Activated T-helper 17 cell treated with anti-CD3 and anti-CD28 coated beads, Interleukin-2, amount 50 U/mL, for 72 hours (primary cell): Measurements from ENCODE around the gene MCCC2. TPM values are rescaled to one million over a fixed set of nuclear protein-coding genes. Genes with fewer than 3 reads are reported as not detected.
"Not testable (repeated sequence)": the region's sequence is repeated elsewhere in the genome, so short reads cannot be mapped to it uniquely, and the experiment has no call there.

ENCODE experiments used
- ATAC-seq: fragments of 150-1000 bp; cut with Tn5 transposase; replicated peaks from 2 replicates; pipeline ENCODE4 v1.10.0; 2021; ENCODE audit warnings: mild to moderate bottlenecking, moderate library complexity
- H3K27ac Mint-ChIP-seq: one replicate; pipeline ENCODE4 v1.8.0; 2022; ENCODE audit warnings: mixed read lengths
- H3K27me3 Mint-ChIP-seq: one replicate; pipeline ENCODE4 v1.8.0; 2022; ENCODE audit warnings: mixed read lengths
- H3K36me3 Mint-ChIP-seq: one replicate; pipeline ENCODE4 v1.8.0; 2022; ENCODE audit warnings: low read depth, mild to moderate bottlenecking, mixed read lengths
- H3K4me1 Mint-ChIP-seq: one replicate; pipeline ENCODE4 v1.8.0; 2022; ENCODE audit warnings: mixed read lengths
- H3K4me3 Mint-ChIP-seq: one replicate; pipeline ENCODE4 v1.8.0; 2022; ENCODE audit warnings: mild to moderate bottlenecking, mixed read lengths
- H3K9me3 Mint-ChIP-seq: one replicate; pipeline ENCODE4 v1.8.0; 2022; ENCODE audit warnings: mixed read lengths
- total RNA-seq, 2 donors: library from RNA; stranded (reverse); gene quantifications; one replicate each; pipeline ENCODE4 v1.2.3, GENCODE V29; 2022

The MCCC2 gene
- total RNA-seq, 2 donors from 2014 or later = 41.0 to 72.5 TPM

DNA sequence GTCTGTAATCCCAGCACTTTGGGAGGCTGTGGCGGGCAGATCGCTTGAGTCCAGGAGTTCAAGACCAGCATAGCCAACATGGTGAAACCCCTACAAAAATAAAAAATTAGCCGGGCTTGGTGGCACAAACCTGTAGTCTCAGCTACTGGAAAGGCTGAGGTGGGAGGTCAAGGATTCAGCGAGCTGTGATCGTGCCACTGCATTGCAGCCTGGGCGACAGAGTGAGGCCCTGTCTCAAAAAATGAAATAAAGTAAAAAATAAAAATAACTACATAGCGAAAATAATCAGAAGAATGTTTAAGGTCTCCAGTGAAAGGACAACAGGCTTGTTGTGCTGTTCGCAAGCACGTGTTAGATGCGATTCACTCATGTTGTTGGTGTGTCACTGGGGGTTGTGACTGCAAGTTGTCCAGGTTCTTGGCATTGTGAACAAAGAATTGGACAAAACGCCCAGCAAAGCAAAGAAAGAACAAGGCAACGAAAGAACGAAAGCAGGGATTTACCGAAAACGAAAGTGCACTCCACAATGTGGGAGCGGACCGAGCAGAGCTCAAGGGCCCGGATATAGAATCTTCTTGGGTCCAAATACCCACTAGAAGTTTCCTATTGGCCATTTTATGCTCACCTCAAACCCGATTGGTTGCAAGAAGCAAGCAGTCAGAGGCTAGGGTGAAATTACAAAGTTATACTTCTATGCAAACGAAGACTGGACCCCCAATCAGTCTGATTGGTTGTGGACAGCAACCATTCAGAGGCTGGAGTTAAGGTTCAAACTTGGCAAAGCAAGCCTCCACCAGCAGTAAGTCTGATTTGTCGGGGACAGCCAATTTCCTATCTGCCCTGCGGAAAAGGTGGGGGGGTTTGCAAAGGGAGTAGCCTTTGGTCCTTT, 844 bp upstream of the MCCC2 start:
- no peak for ATAC-seq
- Mint-ChIP-seq H3K4me3 (peak overlapping the region; percentile 96), H3K4me1 (peaks cover 26% of the 10 kb centered on the region), H3K27ac (peak overlapping the region; percentile 98), H3K36me3 (peaks cover 8% of the 10 kb centered on the region), H3K9me3 (no peaks in the 10 kb centered on the region), H3K27me3 (no peaks in the 10 kb centered on the region)

DNA sequence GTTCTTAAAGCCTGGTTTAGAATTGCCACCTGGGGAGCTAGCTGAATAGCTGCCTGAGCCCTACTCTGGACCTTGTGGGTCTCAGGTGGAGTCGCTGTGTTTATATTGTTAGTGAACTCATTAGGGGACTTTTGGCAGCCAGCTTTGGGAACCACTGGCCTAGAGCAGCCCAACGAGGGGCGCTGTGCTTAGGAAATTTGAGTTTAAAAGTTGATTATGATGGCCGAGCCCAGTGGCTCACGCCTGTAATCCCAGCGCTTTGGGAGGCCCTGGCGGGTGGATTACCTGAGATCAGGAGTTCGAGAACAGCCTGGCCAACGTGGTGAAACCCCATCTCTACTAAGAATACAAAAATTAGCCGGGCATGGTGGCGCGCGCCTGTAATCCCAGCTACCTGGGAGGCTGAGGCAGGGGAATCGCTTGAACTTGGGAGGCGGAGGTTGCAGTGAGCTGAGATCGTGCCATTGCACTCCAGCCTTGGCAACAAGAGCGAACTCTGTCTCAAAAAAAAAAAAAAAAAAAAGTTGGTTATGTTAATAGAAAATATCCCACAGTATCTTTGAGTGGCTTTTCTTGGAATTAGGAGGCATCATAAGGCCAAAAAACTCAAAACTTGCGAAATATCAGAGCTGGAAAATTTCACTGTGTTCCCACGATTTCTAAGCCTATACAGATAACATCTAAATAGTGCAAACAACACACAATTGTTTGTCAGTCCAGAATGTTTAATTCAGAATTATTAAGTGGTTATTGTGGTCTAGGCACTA, 809 bp downstream of the MCCC2 start:
- Mint-ChIP-seq H3K9me3 (no peaks in the 10 kb centered on the region), H3K36me3 (peaks cover 14% of the 10 kb centered on the region), H3K27me3 (no peaks in the 10 kb centered on the region), H3K4me1 (peaks cover 26% of the 10 kb centered on the region), H3K4me3 (peak overlapping the region; percentile 96), H3K27ac (peak overlapping the region; percentile 98)
- ATAC-seq = peak; percentile 13

DNA sequence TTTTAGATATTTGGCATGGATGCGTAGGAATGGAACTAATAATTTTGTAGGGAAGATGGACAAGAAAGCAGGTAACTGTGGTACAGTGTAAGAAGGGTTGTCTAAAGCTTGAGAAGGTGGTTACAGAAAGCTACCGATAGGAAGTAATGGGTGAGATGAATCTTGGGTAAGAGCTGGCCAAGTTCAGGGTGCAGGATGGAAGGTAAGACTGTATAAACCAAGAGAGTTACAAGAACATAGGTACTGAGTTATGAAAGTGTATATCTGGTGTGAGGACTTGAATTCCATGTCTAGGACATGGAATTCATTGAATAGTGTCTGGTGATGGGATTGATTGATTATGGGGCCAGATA, 1.4 kb downstream of the MCCC2 start:
- Mint-ChIP-seq H3K4me1 (peaks cover 26% of the 10 kb centered on the region), H3K4me3 (peak overlapping the region; percentile 96), H3K9me3 (no peaks in the 10 kb centered on the region), H3K27me3 (no peaks in the 10 kb centered on the region), H3K36me3 (peaks cover 14% of the 10 kb centered on the region), H3K27ac (peak overlapping the region; percentile 98)
- ATAC-seq = no peak

DNA sequence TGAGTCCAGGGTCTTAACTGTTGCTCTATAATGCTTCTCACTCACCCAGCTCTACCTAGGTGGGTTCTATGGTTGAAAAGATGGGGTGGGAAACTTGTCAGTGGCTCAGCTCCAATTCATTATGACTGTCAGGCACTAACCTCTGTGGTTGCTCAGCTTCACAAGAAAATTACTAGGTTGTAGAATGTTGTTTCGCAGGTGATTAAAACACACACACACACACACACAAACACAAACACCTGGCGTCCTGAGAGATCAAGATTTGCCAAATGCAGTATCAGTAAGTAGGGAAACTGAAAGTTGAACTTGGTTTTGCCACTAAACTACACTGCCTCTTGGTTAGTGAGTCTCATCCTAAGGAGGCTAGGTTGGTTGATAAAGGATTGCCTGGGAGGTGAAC, 2.8 kb downstream of the MCCC2 start:
- peak; percentile 8 for ATAC-seq
- H3K27me3 Mint-ChIP-seq = no peaks in the 10 kb centered on the region
- peak overlapping the region; percentile 58 for H3K27ac Mint-ChIP-seq
- peak overlapping the region; percentile 96 for H3K4me3 Mint-ChIP-seq
- peaks cover 25% of the 10 kb centered on the region for H3K36me3 Mint-ChIP-seq
- no peaks in the 10 kb centered on the region for H3K9me3 Mint-ChIP-seq
- peaks cover 26% of the 10 kb centered on the region for H3K4me1 Mint-ChIP-seq

DNA sequence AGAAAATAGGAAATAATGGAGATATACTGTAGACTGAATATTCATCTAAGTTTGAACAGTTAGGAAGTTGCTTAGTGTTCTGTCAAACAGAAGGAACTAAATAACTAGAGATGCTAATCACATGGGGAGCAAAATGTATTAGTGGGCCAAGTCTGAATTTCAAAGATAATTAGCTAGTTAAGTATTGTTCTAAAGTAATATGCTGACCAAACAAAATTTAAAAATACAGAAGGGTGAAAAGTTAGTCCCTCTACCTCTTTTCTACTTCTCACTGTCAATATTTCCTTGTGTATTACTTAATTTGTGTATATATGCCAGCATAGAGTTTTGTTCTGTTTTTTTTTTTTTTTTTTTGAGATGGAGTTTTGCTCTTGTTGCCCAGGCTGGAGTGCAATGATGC, 4.0 kb downstream of the MCCC2 start:
- Mint-ChIP-seq H3K4me1 (peaks cover 20% of the 10 kb centered on the region), H3K27ac (no peak overlapping the region), H3K27me3 (no peaks in the 10 kb centered on the region), H3K4me3 (peak overlapping the region; percentile 96), H3K36me3 (peaks cover 37% of the 10 kb centered on the region), H3K9me3 (no peaks in the 10 kb centered on the region)
- no peak for ATAC-seq

DNA sequence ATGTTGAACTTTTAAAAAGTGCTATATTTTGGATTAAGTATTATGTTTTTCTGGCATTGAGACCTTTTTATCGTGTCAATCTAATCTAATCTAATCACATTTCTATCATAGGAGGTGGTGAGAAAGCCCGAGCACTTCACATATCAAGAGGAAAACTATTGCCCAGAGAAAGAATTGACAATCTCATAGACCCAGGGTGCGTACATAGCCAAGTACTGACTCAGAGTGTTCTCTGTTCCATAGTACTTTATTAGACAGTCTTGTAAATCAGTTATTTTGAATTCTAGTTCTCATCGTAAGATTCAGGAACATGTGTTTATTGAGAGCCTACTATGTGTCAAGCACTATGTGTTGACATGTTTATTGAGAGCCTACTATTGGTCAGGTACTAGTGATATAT, 9.0 kb downstream of the MCCC2 start:
- no peak for ATAC-seq
- H3K4me3 Mint-ChIP-seq = no peak overlapping the region
- peak overlapping the region; percentile 2 for H3K27ac Mint-ChIP-seq
- H3K4me1 Mint-ChIP-seq = peaks cover 6% of the 10 kb centered on the region
- H3K27me3 Mint-ChIP-seq = no peaks in the 10 kb centered on the region
- no peaks in the 10 kb centered on the region for H3K9me3 Mint-ChIP-seq
- peaks cover 77% of the 10 kb centered on the region for H3K36me3 Mint-ChIP-seq

- no peak for ATAC-seq
- Mint-ChIP-seq H3K4me3 (no peak overlapping the region), H3K4me1 (peaks cover 12% of the 10 kb centered on the region), H3K36me3 (peaks cover 85% of the 10 kb centered on the region), H3K27ac (peak overlapping the region; percentile 2), H3K27me3 (no peaks in the 10 kb centered on the region), H3K9me3 (no peaks in the 10 kb centered on the region)
Measured at GRCh38 chr5:71597001-71597400, 9.9 kb downstream of the MCCC2 start.

DNA sequence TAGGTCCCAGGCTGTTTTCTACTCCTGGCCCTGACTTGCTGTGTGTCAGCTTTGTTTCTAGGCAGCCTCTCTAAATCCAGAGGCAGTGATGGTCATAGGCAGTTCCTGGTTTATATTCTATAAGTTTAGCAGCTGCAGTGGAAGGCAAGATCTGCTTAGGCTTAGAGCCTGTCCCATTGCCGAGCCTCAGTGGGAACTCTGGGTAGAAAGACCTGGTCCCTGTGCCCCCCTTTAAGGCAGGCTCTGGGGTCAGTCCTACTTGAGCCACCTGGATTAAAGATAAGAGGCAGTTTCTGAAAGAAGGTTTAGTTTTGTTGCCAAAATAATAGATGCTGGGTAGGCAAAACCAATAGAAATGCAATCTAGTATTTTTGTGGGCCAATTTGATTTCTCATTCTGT, 13.6 kb downstream of the MCCC2 start:
- Mint-ChIP-seq H3K9me3 (no peaks in the 10 kb centered on the region), H3K36me3 (peaks cover 89% of the 10 kb centered on the region), H3K27ac (peak overlapping the region; percentile 92), H3K4me3 (peak overlapping the region; percentile 70), H3K4me1 (peaks cover 13% of the 10 kb centered on the region), H3K27me3 (no peaks in the 10 kb centered on the region)
- ATAC-seq = no peak

DNA sequence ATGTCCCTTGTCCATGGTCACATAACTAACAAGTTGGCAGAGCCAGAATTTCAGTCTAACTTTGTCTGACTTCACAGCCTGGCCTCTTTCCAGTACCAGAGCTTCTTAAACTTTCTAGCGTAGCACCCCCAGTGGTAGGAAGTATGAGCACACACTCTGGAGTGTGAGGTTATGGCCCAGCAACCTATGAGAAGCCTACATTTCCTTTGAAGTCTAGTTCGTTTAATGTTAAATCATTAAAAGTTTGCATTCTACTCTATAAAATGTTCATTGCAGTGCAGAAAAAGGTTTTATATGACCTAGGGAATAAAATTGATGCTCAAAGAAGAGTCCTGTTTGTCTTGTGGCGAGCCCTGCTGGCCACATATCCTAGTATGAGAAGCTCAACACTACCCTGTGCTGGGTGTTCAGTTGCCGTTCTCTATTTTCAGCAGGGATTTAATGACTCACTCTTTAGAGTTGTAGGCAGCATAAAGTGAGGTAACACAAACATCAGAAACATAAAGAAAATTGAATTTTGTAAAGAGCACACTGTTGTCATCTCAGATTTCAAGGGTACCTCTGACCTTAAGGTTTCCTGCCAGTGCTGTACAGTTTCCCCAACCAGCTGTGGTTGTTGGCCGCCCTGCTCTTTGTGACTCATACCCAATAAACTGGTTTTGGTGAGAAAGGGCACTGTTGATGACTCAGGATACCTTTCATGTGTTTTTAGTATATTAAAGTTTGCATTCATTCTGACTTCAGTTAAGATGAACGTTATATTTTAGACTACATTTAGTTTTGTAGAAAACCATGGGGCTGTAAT, 14.3 kb downstream of the MCCC2 start:
- ATAC-seq = peak; percentile 94
- Mint-ChIP-seq H3K9me3 (no peaks in the 10 kb centered on the region), H3K27ac (peak overlapping the region; percentile 92), H3K27me3 (no peaks in the 10 kb centered on the region), H3K36me3 (peaks cover 85% of the 10 kb centered on the region), H3K4me3 (peak overlapping the region; percentile 70), H3K4me1 (peaks cover 13% of the 10 kb centered on the region)

DNA sequence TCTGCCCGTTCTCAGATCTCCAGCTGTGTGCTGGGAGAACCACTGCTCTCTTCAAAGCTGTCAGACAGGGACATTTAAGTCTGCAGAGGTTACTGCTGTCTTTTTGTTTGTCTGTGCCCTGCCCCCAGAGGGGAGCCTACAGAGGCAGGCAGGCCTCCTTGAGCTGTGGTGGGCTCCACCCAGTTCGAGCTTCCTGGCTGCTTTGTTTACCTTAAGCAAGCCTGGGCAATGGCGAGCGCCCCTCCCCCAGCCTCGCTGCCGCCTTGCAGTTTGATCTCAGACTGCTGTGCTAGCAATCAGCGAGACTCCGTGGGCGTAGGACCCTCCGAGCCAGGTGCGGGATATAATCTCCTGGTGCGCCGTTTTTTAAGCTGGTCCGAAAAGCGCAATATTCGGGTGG, 22.8 kb downstream of the MCCC2 start:
- peaks cover 62% of the 10 kb centered on the region for H3K36me3 Mint-ChIP-seq
- H3K4me3 Mint-ChIP-seq, H3K4me1 Mint-ChIP-seq, H3K27me3 Mint-ChIP-seq, ATAC-seq, H3K9me3 Mint-ChIP-seq, H3K27ac Mint-ChIP-seq: not testable (repeated sequence)

DNA sequence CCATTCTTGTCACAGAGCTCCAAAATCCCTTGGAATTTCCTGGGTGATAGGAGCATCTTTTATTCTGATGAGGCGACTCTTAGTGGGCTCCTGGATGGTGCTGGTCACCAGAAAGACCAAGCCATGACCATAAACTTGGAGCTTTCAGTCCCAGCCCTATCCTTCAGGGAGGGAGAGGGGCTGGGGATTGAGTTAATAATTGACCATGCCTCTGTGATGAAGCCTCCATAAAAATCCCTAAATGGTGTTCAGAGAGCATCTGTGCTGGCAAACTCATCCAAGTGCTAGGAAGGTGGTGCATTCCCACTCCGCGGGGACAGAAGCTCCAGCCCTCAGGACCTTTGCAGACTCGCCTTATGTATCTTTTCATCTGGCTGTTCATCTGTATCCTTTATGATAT, 28.7 kb downstream of the MCCC2 start:
- Mint-ChIP-seq H3K4me1 (peaks cover 6% of the 10 kb centered on the region), H3K4me3 (no peak overlapping the region), H3K36me3 (peaks cover 86% of the 10 kb centered on the region), H3K9me3 (no peaks in the 10 kb centered on the region), H3K27ac (no peak overlapping the region), H3K27me3 (no peaks in the 10 kb centered on the region)
- no peak for ATAC-seq

DNA sequence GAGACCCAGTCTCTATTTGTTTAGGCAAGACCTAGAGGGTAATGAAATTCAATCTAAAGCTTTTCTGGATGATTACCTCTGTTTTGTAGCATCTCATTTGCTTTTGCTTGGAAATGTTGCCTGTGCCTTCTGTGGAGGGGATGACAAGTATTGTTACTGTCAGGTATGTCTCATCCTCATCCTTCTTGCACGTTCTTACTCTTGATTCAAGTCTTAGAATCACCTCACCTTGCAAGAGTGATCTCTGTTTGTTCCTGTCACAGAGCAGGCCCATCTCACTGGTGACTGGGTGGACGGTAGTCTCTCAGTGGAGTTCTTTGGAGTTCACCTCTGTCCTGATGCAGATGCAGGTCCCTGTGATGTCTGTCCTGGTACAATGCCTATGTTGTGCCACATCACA, 33.5 kb downstream of the MCCC2 start:
- peaks cover 91% of the 10 kb centered on the region for H3K36me3 Mint-ChIP-seq

GRCh38 chr5:71621268-71621667, 34.1 kb downstream of the MCCC2 start:
- Mint-ChIP-seq H3K9me3 (no peaks in the 10 kb centered on the region), H3K36me3 (peaks cover 87% of the 10 kb centered on the region), H3K27me3 (no peaks in the 10 kb centered on the region), H3K4me1 (peaks cover 12% of the 10 kb centered on the region), H3K27ac (peak overlapping the region; percentile 27), H3K4me3 (no peak overlapping the region)
- ATAC-seq = no peak

More for the DNA sequence above, 33.5 kb downstream of the MCCC2 start:
- Mint-ChIP-seq H3K27ac (no peak overlapping the region), H3K27me3 (no peaks in the 10 kb centered on the region), H3K4me3 (no peak overlapping the region), H3K9me3 (no peaks in the 10 kb centered on the region), H3K4me1 (peaks cover 12% of the 10 kb centered on the region)
- peak; percentile 23 for ATAC-seq

DNA sequence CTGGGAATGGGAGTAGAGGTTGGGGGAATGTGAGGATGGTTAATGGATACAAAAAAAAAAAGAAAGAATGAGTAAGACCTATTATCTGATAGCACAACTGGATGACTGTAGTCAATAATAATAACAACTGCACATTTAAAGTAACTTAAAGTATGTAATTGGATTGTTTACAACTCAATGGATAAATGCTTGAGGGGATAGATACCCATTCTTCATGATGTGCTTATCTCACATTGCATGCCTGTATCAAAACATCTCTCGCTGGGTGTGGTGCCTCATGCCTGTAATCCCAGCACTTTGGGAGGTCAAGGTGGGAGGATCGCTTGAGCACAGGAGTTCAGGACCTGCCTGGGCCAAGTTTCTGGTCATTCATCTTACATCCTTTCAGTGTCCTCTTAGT, 34.6 kb downstream of the MCCC2 start:
- Mint-ChIP-seq H3K4me1 (peaks cover 10% of the 10 kb centered on the region), H3K36me3 (peaks cover 87% of the 10 kb centered on the region), H3K27ac (peak overlapping the region; percentile 27), H3K27me3 (no peaks in the 10 kb centered on the region), H3K4me3 (no peak overlapping the region), H3K9me3 (no peaks in the 10 kb centered on the region)
- ATAC-seq = no peak
